ENCODE data around the gene MACROD1. TPM values are rescaled to one million over a fixed set of nuclear protein-coding genes. Genes with fewer than 3 reads are reported as not detected.

MACROD1 gene
- total RNA-seq, 1 donor from 2014 or later: 29.6 TPM

DNA sequence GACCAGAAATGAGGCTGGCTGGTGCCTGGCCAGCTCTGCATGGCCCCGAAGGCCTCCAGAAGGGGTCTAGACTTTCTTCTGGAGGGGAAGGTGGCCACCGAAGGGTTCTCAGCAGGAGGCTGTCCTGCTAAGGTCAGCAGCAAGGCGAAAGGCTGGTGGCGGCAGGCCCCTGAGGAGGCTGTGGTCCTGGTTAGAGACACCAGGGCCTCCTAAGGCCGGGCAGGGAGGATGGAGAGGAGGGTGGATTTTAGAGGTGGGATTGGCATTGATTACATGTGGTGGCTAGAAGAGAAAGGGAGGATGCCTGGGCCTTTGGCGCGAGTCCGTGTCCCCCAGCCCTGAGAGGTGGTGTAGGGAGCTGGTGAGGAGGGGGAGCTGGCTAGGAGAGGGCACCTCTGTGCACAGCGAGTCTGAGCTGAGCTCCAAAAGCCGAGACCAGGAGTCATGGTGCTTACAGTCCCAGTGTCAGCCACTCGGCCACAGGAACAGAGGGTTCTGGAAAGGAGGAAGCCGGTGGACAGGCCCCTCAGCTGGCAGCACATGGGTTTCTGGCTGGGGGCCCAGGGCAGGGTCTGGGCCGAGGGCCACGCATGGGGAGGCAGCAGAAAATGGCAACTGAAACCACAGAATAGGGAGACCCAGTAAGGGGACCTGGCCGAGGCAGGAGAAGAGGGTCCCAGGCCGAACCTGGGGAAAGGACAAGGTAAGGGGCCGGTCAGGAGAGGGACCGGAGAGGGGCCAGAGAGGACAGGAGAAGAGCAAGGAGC is 43.1 kb upstream of the MACROD1 start:
- no peak for DNase-seq (ENCODE audit: extremely low spot score, unreplicated experiment)
- Mint-ChIP-seq H3K27ac (ENCODE audit: unreplicated experiment) (no peak overlapping the region), H3K9me3 (ENCODE audit: unreplicated experiment) (no peaks in the 10 kb centered on the region), H3K27me3 (ENCODE audit: unreplicated experiment) (no peaks in the 10 kb centered on the region), H3K4me3 (ENCODE audit: unreplicated experiment) (no peak overlapping the region), H3K36me3 (ENCODE audit: unreplicated experiment) (peaks cover 7% of the 10 kb centered on the region), H3K4me1 (ENCODE audit: unreplicated experiment) (peaks cover 15% of the 10 kb centered on the region)
- no peak for TF ChIP-seq CTCF (IDR thresholded peaks at IDR 0.05)

DNA sequence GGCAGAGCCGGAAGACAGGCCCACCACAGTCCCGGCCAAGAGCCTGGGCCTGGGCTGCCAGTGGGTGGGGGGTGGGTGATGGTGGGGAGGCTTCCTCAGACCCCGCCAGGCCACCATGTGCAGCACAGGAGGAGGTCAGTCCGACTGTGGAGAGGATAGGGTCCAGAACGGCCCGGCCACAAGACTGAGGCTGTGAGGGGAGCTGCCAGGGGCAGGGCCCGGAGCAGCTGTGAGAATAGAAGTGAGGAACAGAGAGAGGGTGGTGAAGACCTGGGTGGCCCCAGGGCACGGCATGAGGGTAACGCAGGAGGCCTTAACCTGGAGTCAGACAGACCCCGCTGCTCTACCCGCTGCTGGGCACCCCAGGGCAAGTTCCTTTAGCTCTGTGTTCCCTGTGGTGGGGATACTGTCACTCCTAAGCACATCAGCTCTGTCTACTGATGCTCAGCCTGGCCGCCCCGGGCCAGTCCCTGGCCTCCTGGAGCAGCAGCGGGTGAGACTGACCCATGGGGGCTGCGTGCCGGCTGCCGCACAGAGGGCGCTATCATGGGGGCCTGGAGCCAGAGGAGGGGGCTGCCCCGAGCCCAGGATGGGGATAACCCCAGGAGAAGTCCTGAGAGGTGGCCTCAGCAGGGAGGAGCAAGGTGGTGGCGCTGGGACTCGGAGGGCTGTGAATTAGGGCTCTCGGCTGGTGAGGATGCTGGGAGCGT is 42.3 kb upstream of the MACROD1 start:
- no peak for DNase-seq (ENCODE audit: extremely low spot score, unreplicated experiment)
- Mint-ChIP-seq H3K4me3 (ENCODE audit: unreplicated experiment) (no peak overlapping the region), H3K9me3 (ENCODE audit: unreplicated experiment) (no peaks in the 10 kb centered on the region), H3K27me3 (ENCODE audit: unreplicated experiment) (no peaks in the 10 kb centered on the region), H3K4me1 (ENCODE audit: unreplicated experiment) (peaks cover 17% of the 10 kb centered on the region), H3K36me3 (ENCODE audit: unreplicated experiment) (peaks cover 13% of the 10 kb centered on the region), H3K27ac (ENCODE audit: unreplicated experiment) (peak overlapping the region; percentile 80)
- TF ChIP-seq CTCF (IDR thresholded peaks at IDR 0.05): no peak

DNA sequence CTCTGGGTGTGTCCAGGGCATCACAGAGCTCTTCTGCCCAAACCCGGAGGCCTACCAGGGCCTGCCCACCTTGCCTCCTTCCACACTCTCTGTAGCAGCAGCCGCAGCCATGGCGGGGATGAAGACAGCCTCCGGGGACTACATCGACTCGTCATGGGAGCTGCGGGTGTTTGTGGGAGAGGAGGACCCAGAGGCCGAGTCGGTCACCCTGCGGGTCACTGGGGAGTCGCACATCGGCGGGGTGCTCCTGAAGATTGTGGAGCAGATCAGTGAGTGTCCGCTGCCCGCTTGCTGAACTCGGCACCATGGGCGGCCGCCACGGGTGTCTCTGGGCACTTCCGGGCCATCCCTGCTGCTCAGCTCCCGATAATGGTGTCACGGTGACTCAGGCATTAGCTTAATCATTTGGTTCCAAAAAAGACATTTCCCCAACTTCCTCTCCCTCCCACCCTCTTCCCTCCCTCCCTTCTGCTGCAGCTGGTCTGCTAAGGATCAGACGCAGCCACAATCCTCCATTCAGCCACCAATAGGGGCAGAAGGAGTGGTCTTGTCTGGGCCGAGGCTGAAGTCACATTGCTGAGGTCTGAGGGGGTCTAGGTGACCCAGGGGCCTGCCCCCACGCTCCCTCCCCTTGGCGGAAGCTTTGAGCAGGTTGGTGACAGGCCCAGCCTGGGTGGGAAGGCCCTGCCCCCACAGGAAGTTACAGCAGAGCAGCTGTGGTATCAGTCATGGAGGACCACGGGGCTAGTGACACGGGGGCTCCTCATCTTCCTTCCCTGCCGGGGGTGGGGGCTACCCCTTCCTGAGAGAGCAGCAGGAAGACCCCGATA is 41.6 kb upstream of the MACROD1 start:
- Mint-ChIP-seq H3K27me3 (ENCODE audit: unreplicated experiment) (no peaks in the 10 kb centered on the region), H3K4me3 (ENCODE audit: unreplicated experiment) (no peak overlapping the region), H3K4me1 (ENCODE audit: unreplicated experiment) (peaks cover 17% of the 10 kb centered on the region), H3K27ac (ENCODE audit: unreplicated experiment) (peak overlapping the region; percentile 80), H3K9me3 (ENCODE audit: unreplicated experiment) (no peaks in the 10 kb centered on the region), H3K36me3 (ENCODE audit: unreplicated experiment) (peaks cover 18% of the 10 kb centered on the region)
- no peak for DNase-seq (ENCODE audit: extremely low spot score, unreplicated experiment)
- no peak for TF ChIP-seq CTCF (IDR thresholded peaks at IDR 0.05)

DNA sequence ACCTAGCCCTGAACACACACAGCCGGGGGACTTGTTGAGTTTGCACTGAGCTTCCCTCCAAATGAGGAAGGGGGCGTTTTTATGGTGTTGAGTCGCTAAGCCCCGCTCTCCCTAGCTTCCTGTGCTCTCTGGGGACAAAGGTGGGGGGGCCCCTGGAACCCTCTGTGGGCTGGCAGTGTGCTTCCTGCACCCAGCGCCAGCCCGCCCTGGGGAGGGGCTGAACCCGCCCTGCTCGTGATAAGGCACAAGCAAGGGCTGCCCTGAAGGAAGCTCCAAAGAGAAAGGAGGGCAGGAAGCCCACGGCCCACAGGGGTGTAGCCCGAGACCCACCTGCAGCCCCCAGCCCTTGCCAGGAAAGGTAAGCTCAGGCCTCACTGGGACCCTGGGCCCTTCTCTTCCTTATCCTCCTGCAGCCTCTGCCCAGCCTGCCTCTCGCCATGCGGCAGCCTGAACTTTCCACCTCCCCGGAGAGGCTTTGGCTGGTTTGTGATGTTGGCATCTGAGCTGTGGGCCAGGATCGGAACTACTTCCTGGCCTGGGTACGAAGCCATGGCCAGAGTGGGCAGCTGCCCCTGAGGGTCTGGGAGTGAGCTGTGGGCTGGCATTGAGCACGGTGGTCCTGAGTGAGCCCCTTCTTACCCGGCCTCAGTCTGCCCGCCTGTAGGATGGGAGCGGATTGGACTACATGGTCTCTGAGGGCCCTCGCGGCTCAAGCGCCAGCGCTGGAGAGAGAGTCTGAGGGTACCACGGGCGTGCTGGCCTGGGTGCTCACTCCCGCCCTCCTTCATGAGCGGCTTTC is 40.7 kb upstream of the MACROD1 start, which contains the start of gene FERMT3:
Gene FERMT3 (plus strand): TSS at position 265 of the 799 bp plus-strand sequence. CDS start 644 bp downstream, outside the sequence.
- Mint-ChIP-seq H3K36me3 (ENCODE audit: unreplicated experiment) (peaks cover 23% of the 10 kb centered on the region), H3K4me3 (ENCODE audit: unreplicated experiment) (no peak within 1 kb of the TSS), H3K27me3 (ENCODE audit: unreplicated experiment) (no peaks in the 10 kb centered on the region), H3K4me1 (ENCODE audit: unreplicated experiment) (peaks cover 17% of the 10 kb centered on the region), H3K27ac (ENCODE audit: unreplicated experiment) (peak within 1 kb of the TSS; percentile 80), H3K9me3 (ENCODE audit: unreplicated experiment) (no peaks in the 10 kb centered on the region)
- DNase-seq (ENCODE audit: extremely low spot score, unreplicated experiment): no peak
- TF ChIP-seq CTCF (IDR thresholded peaks at IDR 0.05): no peak

Measured in osteocyte (in vitro differentiated cells).